T-helper 17 cell (primary cell): ENCODE measurements around the gene CEP128. TPM values are rescaled to one million over a fixed set of nuclear protein-coding genes. Genes with fewer than 3 reads are reported as not detected.

Source experiments
- ATAC-seq: fragments of 150-1000 bp; cut with Tn5 transposase; 2 replicates; pipeline ENCODE4 v1.10.0; 2021; ENCODE audit warnings: mild to moderate bottlenecking, moderate library complexity
- DNase-seq, 3 donors: peaks; one replicate each; pipeline versions ENCODE4 v3.0.0 to v3.0.0-alpha.2; 2020 to 2021
- H3K9me3 ChIP-seq: one replicate; pipeline ENCODE4 v1.7.0; 2013; ENCODE audit warnings: low read length, mild to moderate bottlenecking; ENCODE audit not compliant: control insufficient read depth, poor library complexity, severe bottlenecking
- H3K27ac Mint-ChIP-seq: one replicate; pipeline ENCODE4 v1.8.0; 2022; ENCODE audit warnings: mild to moderate bottlenecking, moderate library complexity, mixed read lengths
- H3K27me3 Mint-ChIP-seq: one replicate; pipeline ENCODE4 v1.8.0; 2022; ENCODE audit warnings: mixed read lengths
- H3K36me3 Mint-ChIP-seq: one replicate; pipeline ENCODE4 v1.8.0; 2022; ENCODE audit warnings: low read depth, mixed read lengths
- H3K4me1 Mint-ChIP-seq: one replicate; pipeline ENCODE4 v1.8.0; 2022; ENCODE audit warnings: mild to moderate bottlenecking, mixed read lengths
- H3K4me3 Mint-ChIP-seq: one replicate; pipeline ENCODE4 v1.8.0; 2022; ENCODE audit warnings: mild to moderate bottlenecking, moderate library complexity, mixed read lengths
- total RNA-seq, 4 donors: library from RNA in 2 of 4; stranded (reverse) in 2 of 4; gene quantifications; one replicate each; pipeline ENCODE4 v1.2.3 and lab custom pipeline; 2022 to 2026

Gene CEP128
- total RNA-seq, 2 donors from 2014 or later = 19.6 to 25.1 TPM

GRCh38 chr14:80944861-80945617 lies 3.5 kb upstream of the CEP128 start:
- no peaks in the 10 kb centered on the region for H3K36me3 Mint-ChIP-seq
- no peak overlapping the region for H3K27ac Mint-ChIP-seq

DNA sequence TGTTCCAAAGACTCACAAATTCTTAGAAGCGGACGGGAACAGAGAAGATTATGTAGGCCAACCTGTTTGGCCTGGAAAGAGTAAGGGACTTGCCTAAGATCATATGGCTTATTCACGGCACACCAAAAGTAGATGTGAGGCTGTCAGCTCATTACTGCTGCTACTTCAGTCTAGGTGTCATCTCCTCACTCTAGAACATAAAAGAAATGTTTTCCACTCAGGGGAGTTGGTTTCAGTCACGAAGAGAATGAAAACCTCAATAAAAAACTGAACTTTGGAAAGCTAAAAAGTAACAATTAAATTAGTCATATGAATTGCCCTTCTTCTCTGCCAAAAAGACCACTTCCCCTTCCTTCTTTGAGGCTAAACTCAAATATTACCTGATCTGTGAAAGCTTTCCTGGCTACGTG lies 658 bp upstream of the CEP128 start:
- peak; percentile 33 for ATAC-seq
- H3K27me3 Mint-ChIP-seq = peaks cover 1% of the 10 kb centered on the region
- DNase-seq = no peak
- peak overlapping the region; percentile 96 for H3K27ac Mint-ChIP-seq
- H3K4me3 Mint-ChIP-seq = peak overlapping the region; percentile 89
- peaks cover 17% of the 10 kb centered on the region for H3K4me1 Mint-ChIP-seq
- H3K9me3 ChIP-seq = no peaks in the 10 kb centered on the region
- no peaks in the 10 kb centered on the region for H3K36me3 Mint-ChIP-seq

More at GRCh38 chr14:80944861-80945617, 3.5 kb upstream of the CEP128 start:
- ATAC-seq (no peak), DNase-seq (no peak)
- Mint-ChIP-seq H3K4me1 (peaks cover 17% of the 10 kb centered on the region), H3K4me3 (no peak overlapping the region), H3K27me3 (peaks cover 20% of the 10 kb centered on the region)
- H3K9me3 ChIP-seq = no peaks in the 10 kb centered on the region

DNA sequence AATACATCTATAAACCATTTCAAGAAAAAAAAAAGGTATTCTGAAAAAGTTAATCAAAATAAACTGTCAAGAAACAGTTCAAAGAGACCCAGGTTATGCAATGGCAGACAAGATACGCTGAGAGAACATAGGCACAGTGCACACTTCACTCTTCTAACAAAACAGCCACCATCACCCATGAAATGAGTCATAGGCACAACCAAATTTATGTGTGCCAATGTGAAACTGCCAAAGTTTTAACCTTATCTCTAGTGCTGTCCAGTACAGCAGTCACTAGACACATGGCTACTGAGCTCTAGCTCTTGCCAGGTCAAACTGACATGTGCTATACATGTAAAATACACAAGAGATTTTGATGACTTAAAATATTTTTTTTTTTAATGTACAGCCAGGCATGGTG lies 1.4 kb downstream of the CEP128 start:
- DNase-seq (no peak), ATAC-seq (peak; percentile 25)
- no peaks in the 10 kb centered on the region for H3K9me3 ChIP-seq
- Mint-ChIP-seq H3K27me3 (no peaks in the 10 kb centered on the region), H3K4me1 (peaks cover 25% of the 10 kb centered on the region), H3K36me3 (no peaks in the 10 kb centered on the region), H3K27ac (peak overlapping the region; percentile 96), H3K4me3 (no peak overlapping the region)

GRCh38 chr14:80933686-80934085 lies 7.9 kb downstream of the CEP128 start:
- no peak for DNase-seq
- H3K27me3 Mint-ChIP-seq = no peaks in the 10 kb centered on the region
- H3K4me1 Mint-ChIP-seq = peaks cover 36% of the 10 kb centered on the region
- no peaks in the 10 kb centered on the region for H3K36me3 Mint-ChIP-seq
- no peaks in the 10 kb centered on the region for H3K9me3 ChIP-seq
- peak overlapping the region; percentile 63 for H3K27ac Mint-ChIP-seq
- no peak overlapping the region for H3K4me3 Mint-ChIP-seq
- ATAC-seq = no peak

- H3K9me3 ChIP-seq = no peaks in the 10 kb centered on the region
- Mint-ChIP-seq H3K27ac (peak overlapping the region; percentile 63), H3K27me3 (no peaks in the 10 kb centered on the region), H3K36me3 (no peaks in the 10 kb centered on the region), H3K4me3 (no peak overlapping the region), H3K4me1 (peaks cover 36% of the 10 kb centered on the region)
- DNase-seq (no peak), ATAC-seq (no peak)
These were observed 8.3 kb downstream of the CEP128 start for GRCh38 chr14:80933282-80933681.

DNA sequence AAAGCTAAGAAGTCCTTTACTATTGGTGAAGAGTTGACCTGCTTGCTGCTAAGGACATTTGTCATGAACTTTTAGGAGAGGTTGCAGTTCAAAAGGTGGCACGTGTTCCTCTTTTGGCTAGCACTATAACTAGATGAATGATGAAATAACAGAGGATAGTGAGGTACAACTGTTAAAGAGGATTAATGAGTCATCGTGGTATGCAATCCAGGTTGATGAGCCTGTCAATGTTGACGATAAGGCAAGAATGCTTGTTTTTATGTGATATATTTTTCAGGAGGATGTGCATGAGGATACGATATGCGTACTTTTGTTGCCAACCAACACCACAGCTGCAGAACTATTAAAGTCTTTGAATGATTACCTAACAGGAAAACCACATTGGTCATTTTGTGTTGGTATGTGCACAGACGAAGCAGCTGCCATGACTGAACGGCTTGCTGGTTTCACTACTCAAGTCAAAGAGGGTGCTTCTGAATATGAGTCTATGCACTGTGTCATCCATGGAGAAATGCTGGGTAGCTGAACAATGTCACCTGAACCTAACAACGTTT lies 10.6 kb downstream of the CEP128 start:
- peaks cover 33% of the 10 kb centered on the region for H3K4me1 Mint-ChIP-seq
- H3K4me3 Mint-ChIP-seq = peak overlapping the region; percentile 71
- peak; percentile 91 for ATAC-seq
- H3K36me3 Mint-ChIP-seq = peaks cover 2% of the 10 kb centered on the region
- H3K9me3 ChIP-seq = no peaks in the 10 kb centered on the region
- H3K27me3 Mint-ChIP-seq = no peaks in the 10 kb centered on the region
- H3K27ac Mint-ChIP-seq = peak overlapping the region; percentile 93
- peak in 2 of 3 donors; percentile 15 to 20 for DNase-seq

DNA sequence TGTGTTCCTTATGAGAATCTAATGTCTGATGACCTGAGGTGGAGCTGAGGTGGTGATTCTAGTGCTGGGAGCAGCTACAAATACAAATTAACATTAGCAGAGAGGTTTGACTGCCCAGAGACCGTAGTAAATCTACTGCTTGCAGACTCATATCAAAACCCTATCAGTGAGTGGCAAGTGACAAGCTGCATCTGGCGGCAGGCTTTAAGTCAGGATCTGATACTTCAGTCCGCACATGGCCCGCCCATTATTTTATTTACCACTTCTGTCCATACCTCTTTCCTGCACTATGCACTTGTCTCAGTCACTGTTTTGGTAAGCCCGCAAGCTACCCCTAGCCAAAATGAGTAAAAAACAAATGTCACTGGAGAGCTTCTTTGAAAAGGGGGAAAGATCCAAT lies 11.4 kb downstream of the CEP128 start:
- no peak for DNase-seq
- Mint-ChIP-seq H3K4me1 (peaks cover 36% of the 10 kb centered on the region), H3K4me3 (peak overlapping the region; percentile 71), H3K27ac (peak overlapping the region; percentile 93), H3K27me3 (no peaks in the 10 kb centered on the region), H3K36me3 (peaks cover 2% of the 10 kb centered on the region)
- H3K9me3 ChIP-seq = no peaks in the 10 kb centered on the region
- no peak for ATAC-seq

GRCh38 chr14:80927083-80927989 lies 14.2 kb downstream of the CEP128 start:
- no peak overlapping the region for H3K4me3 Mint-ChIP-seq
- DNase-seq (no peak), ATAC-seq (no peak)
- H3K27me3 Mint-ChIP-seq = no peaks in the 10 kb centered on the region
- peaks cover 30% of the 10 kb centered on the region for H3K4me1 Mint-ChIP-seq
- H3K27ac Mint-ChIP-seq = peak overlapping the region; percentile 68
- H3K9me3 ChIP-seq = no peaks in the 10 kb centered on the region
- H3K36me3 Mint-ChIP-seq = peaks cover 4% of the 10 kb centered on the region

GRCh38 chr14:80926397-80927082 lies 15.0 kb downstream of the CEP128 start:
- H3K9me3 ChIP-seq = no peaks in the 10 kb centered on the region
- Mint-ChIP-seq H3K27ac (no peak overlapping the region), H3K36me3 (peaks cover 4% of the 10 kb centered on the region)

GRCh38 chr14:80924365-80925103 lies 17.0 kb downstream of the CEP128 start:
- no peak for DNase-seq
- H3K4me1 Mint-ChIP-seq = peaks cover 8% of the 10 kb centered on the region
- H3K36me3 Mint-ChIP-seq = peaks cover 4% of the 10 kb centered on the region
- H3K27me3 Mint-ChIP-seq = no peaks in the 10 kb centered on the region
- no peak overlapping the region for H3K27ac Mint-ChIP-seq
- H3K9me3 ChIP-seq = no peaks in the 10 kb centered on the region
- no peak overlapping the region for H3K4me3 Mint-ChIP-seq
- ATAC-seq = no peak

More at GRCh38 chr14:80926397-80927082, 15.0 kb downstream of the CEP128 start:
- no peak for DNase-seq
- no peak for ATAC-seq
- H3K27me3 Mint-ChIP-seq = no peaks in the 10 kb centered on the region
- H3K4me3 Mint-ChIP-seq = no peak overlapping the region
- peaks cover 25% of the 10 kb centered on the region for H3K4me1 Mint-ChIP-seq

- H3K27me3 Mint-ChIP-seq = no peaks in the 10 kb centered on the region
- peaks cover 4% of the 10 kb centered on the region for H3K36me3 Mint-ChIP-seq
- DNase-seq = no peak
- no peak overlapping the region for H3K27ac Mint-ChIP-seq
- H3K4me1 Mint-ChIP-seq = peaks cover 12% of the 10 kb centered on the region
- H3K4me3 Mint-ChIP-seq = no peak overlapping the region
- H3K9me3 ChIP-seq = no peaks in the 10 kb centered on the region
- ATAC-seq = no peak
These were observed 18.2 kb downstream of the CEP128 start for GRCh38 chr14:80923368-80923767.

DNA sequence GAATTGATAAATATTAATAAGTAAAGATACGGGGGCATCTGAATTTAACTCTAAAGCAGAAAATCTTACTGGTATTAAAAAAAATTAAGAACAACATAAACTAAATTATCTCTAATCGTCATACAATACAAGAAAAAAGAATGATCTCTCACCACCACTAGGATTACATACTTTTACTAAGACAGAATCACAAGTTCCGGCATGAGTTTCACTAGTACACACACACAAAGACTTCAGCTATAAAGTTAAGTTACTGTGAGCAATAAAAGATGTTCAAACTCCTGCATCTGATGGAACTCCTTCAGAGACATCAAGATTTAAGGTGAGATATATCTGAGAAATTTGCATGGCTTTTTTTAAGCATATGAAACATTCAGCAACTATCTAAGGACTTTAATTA lies 21.9 kb downstream of the CEP128 start:
- no peak overlapping the region for H3K27ac Mint-ChIP-seq
- no peak for DNase-seq
- peaks cover 10% of the 10 kb centered on the region for H3K36me3 Mint-ChIP-seq
- no peak for ATAC-seq
- H3K27me3 Mint-ChIP-seq = no peaks in the 10 kb centered on the region
- peaks cover 6% of the 10 kb centered on the region for H3K4me1 Mint-ChIP-seq
- H3K4me3 Mint-ChIP-seq = no peak overlapping the region
- H3K9me3 ChIP-seq = no peaks in the 10 kb centered on the region
